GM12873 (cell line): ENCODE data around the gene LAPTM5.

Experiments used
- CTCF ChIP-seq: IDR thresholded peaks from 2 replicates; pipeline ENCODE4 v1.5.1; 2012; ENCODE audit warnings: low read depth, mild to moderate bottlenecking, moderate library complexity, low read length, control low read depth; ENCODE audit not compliant: insufficient read depth; ENCODE audit errors: missing control alignments

LAPTM5 gene

GRCh38 chr1:30693822-30694221, 63.8 kb downstream of the LAPTM5 start:
- no peak for TF ChIP-seq CTCF

- TF ChIP-seq CTCF, result no peak
Observed at GRCh38 chr1:30693366-30693765, 64.2 kb downstream of the LAPTM5 start.

GRCh38 chr1:30692948-30693301, 64.6 kb downstream of the LAPTM5 start:
- TF ChIP-seq CTCF, result no peak

- no peak for TF ChIP-seq CTCF
Observed at GRCh38 chr1:30692201-30692947, 65.2 kb downstream of the LAPTM5 start.

GRCh38 chr1:30691480-30691879, 66.1 kb downstream of the LAPTM5 start:
- no peak for TF ChIP-seq CTCF

GRCh38 chr1:30689901-30690645, 67.5 kb downstream of the LAPTM5 start:
- no peak for TF ChIP-seq CTCF

- TF ChIP-seq CTCF, result no peak
Observed at GRCh38 chr1:30688920-30689794, 68.4 kb downstream of the LAPTM5 start.
